Adipocyte (in vitro differentiated cells): ENCODE measurements around the gene SLC35G2.

ENCODE experiments used
- DNase-seq: peaks from one replicate; pipeline ENCODE4 v3.0.0-alpha.2; 2015; ENCODE audit warnings: low read depth
- H3K27me3 ChIP-seq: replicated peaks from 2 replicates; pipeline ENCODE4 v1.7.0; 2013; ENCODE audit warnings: mild to moderate bottlenecking, low read length, moderate library complexity; ENCODE audit not compliant: control insufficient read depth, insufficient read depth
- H3K36me3 ChIP-seq: 2 replicates; pipeline ENCODE4 v1.7.0; 2013; ENCODE audit warnings: low read length, mild to moderate bottlenecking, moderate library complexity; ENCODE audit not compliant: control insufficient read depth, insufficient read depth, severe bottlenecking
- H3K4me1 ChIP-seq: 2 replicates; pipeline ENCODE4 v1.7.0; 2013; ENCODE audit warnings: mild to moderate bottlenecking, low read length, moderate library complexity; ENCODE audit not compliant: control insufficient read depth, insufficient read depth
- H3K4me3 ChIP-seq: 2 replicates; pipeline ENCODE4 v1.7.0; 2013; ENCODE audit warnings: mild to moderate bottlenecking, low read length, moderate library complexity
- H3K9ac ChIP-seq: 2 replicates; pipeline ENCODE4 v1.7.0; 2013; ENCODE audit warnings: mild to moderate bottlenecking, low read length, moderate library complexity
- H3K9me3 ChIP-seq: 2 replicates; pipeline ENCODE4 v1.7.0; 2013; ENCODE audit warnings: mild to moderate bottlenecking, low read length, moderate library complexity; ENCODE audit not compliant: control insufficient read depth

Gene SLC35G2

DNA sequence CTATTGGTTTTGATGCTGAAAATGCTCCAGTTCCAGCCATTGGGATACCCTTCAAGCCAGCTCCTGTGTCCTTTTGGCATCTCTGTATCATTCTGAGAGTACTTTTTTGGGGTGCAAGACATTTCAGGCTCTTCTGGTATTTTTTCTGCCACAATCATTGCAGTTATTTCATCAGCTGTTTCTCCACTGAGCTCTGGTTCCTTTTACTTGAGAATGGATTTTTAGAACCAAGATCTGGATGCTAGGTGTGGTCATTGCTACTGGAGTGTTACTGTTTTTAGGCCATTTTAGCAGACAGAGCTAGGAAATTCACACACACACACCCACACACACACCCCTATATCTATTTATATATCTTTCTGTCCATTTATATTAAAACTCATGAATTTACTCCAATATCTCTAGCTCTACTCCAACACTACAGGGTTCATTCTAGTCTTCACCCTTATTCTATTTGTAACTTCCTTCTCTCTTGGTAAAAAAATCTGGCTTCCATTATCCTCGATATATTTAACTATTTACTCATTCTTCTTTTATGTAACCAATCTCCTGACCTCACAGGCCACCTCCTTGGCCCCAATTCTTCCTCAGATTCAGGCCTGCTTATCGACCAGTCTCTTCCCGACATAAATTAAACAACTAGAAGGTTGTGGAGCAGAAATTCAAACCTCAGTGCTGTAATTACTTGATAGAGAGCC lies 17.0 kb downstream of the SLC35G2 start:
- no peaks in the 10 kb centered on the region for H3K9me3 ChIP-seq
- H3K4me1 ChIP-seq = peaks cover 31% of the 10 kb centered on the region
- H3K27me3 ChIP-seq = no peaks in the 10 kb centered on the region
- H3K4me3 ChIP-seq = peak overlapping the region; percentile 16
- H3K9ac ChIP-seq = peak overlapping the region; percentile 34
- DNase-seq = peak; percentile 50
- peaks cover 3% of the 10 kb centered on the region for H3K36me3 ChIP-seq

DNA sequence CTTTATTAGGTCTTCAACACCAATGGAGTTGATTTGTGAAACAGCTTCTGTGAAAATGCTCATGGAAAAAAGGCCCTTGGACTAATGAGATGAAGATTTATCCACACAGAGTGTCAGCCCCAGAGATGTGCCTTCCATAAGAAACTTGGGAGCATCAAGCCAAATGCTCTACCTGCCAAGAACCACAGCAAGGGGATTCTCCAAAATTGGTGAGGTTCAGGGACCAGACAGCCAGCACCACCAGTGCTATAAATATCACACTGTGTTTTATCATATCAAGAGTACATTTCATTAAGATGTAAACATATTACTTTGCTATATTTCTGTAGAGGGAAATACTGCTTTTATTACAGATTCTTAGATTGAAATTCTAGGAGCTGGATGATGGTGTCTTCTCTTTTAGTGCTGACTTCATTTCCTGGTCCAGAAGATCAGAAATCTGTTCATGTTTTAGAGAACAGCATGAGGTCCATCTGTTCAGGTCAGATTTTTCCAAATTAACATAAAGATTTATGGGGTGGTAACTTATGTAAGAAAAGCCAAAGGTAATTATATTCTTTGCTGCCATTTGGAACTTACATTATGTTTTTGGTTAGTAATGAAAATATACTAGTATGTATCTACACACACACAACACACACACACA lies 17.7 kb downstream of the SLC35G2 start:
- no peak overlapping the region for H3K4me3 ChIP-seq
- no peaks in the 10 kb centered on the region for H3K27me3 ChIP-seq
- DNase-seq = no peak
- no peak overlapping the region for H3K9ac ChIP-seq
- peaks cover 31% of the 10 kb centered on the region for H3K4me1 ChIP-seq
- H3K9me3 ChIP-seq = no peaks in the 10 kb centered on the region
- peaks cover 3% of the 10 kb centered on the region for H3K36me3 ChIP-seq

DNA sequence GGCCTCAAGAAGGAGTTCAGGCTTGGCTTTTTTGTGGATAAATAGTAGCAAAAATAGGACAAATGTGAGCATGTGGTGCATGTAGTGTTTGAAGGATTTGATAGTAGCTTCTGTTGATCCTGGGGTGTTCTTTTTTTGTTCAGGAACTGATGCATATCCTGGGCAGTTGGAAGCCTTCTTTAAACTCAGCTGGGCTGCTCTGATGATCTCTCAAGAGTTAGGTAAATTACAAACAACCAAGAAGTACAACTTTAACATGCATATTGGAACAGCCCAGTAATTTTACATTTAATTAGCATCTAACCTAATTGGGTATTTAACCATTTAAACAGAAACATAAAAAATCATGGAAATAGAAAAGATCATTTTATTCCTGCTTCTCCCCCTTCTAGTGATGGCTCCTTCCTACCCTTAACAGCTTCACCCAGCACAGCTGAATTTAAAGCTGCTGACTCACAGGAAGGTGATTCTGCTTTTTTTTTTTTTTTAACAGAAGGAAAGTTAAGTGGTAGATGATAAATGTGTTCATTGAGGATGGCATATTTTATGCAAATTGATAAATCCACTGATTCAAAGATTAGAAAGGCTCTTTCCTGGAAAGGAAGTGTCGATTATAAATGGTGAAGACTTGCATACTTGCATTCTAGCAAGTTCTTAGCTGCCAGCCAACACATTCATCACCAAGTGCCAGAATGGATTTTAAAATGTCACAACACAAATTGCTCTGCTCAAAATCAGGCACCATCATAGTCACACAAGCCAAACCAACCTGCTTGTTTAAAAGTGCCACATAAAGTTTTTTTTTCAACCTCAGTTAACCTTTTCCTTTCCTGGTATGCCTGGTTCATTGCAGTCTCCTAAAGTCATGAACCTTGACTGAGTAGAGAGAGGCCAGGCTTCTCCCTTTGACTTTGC lies 20.0 kb downstream of the SLC35G2 start:
- H3K9me3 ChIP-seq = no peaks in the 10 kb centered on the region
- H3K4me3 ChIP-seq = no peak overlapping the region
- H3K36me3 ChIP-seq = peaks cover 3% of the 10 kb centered on the region
- H3K9ac ChIP-seq = no peak overlapping the region
- peak; percentile 33 for DNase-seq
- H3K27me3 ChIP-seq = no peaks in the 10 kb centered on the region
- peaks cover 31% of the 10 kb centered on the region for H3K4me1 ChIP-seq

DNA sequence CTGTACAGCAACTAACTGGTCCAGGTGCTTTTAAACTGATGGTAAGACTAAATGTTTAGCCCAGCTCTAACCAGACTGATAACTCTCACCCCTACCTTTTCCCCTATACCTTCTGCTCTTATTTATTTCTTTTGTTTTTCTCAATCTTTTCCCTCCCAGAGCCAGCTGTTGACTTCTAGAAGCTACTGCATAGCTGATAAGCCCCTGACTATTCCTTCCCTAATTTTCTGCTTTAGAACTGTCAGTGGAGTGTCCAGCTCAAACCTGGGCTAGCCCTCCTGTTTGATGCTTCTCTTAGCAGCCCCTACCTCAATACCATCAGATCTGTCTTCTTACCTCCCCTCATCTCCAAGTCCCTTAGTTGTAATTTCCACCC lies 20.6 kb downstream of the SLC35G2 start:
- Histone ChIP-seq H3K4me1 (peaks cover 31% of the 10 kb centered on the region), H3K27me3 (no peaks in the 10 kb centered on the region), H3K36me3 (peaks cover 3% of the 10 kb centered on the region), H3K9me3 (no peaks in the 10 kb centered on the region), H3K9ac (no peak overlapping the region), H3K4me3 (no peak overlapping the region)
- no peak for DNase-seq

DNA sequence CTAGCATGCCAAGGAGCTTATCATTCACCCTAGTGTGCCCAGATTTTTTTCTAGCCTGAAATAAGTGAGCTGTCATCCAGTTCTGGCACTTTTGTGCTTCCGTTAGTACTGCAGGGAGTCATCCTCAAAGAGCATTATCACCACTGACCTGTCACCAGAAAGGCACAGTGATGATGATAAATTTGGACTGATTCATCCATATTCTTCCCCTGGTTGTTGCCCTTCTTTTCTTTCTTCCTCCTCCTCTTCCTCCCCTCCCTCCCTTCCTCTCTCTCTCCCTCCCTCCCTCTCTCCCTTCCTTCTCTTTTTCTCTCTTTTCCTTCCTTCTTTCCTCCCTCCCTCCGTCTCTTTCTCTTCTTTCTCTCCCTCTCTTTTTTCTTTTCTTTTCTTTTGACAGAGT lies 21.3 kb downstream of the SLC35G2 start:
- DNase-seq = no peak
- Histone ChIP-seq H3K4me3 (no peak overlapping the region), H3K9ac (no peak overlapping the region), H3K4me1 (peaks cover 26% of the 10 kb centered on the region), H3K27me3 (no peaks in the 10 kb centered on the region), H3K36me3 (peaks cover 8% of the 10 kb centered on the region), H3K9me3 (no peaks in the 10 kb centered on the region)

DNA sequence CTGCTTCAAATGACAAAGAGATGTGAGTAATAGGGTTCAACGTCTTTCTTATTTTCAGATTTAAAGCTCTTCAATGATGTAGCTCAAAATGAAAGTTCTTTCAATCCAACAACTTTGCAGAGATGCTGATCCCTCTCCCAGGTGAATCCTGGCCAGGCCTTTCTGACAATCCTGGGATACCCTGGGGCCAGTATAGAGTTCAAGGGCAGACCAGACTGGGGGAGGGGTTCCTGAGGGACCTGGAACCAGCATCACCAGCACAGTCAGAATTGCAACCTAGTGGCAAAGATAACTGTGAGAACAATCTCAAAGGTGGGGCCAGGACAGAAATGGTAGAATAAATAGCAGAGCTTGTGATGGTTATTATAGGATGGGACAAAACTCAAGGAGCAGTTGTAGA lies 23.4 kb downstream of the SLC35G2 start:
- no peak for DNase-seq
- Histone ChIP-seq H3K36me3 (peaks cover 8% of the 10 kb centered on the region), H3K4me1 (peaks cover 11% of the 10 kb centered on the region), H3K9me3 (no peaks in the 10 kb centered on the region), H3K9ac (no peak overlapping the region), H3K27me3 (no peaks in the 10 kb centered on the region), H3K4me3 (no peak overlapping the region)

DNA sequence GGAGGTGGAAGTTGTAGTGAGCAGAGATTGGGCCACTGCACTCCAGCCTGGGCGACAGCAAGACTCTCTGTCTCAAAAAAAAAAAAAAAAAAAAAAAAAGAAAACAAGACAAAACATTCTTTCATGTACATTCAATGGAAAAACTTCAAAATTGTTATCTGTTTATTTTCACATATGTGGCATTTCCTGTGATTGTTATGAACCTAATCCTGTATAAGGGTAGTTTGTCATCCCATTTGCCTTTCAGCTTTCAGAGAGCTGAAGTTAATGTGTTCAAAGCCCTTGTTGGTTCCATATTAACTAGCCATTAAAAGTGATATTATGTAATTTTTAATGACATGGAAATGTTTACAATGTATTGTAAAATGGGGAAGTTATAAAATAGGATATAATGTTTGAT lies 25.8 kb downstream of the SLC35G2 start:
- Histone ChIP-seq H3K36me3 (peaks cover 5% of the 10 kb centered on the region), H3K4me1 (no peaks in the 10 kb centered on the region), H3K27me3 (no peaks in the 10 kb centered on the region), H3K9me3 (no peaks in the 10 kb centered on the region), H3K4me3 (no peak overlapping the region), H3K9ac (no peak overlapping the region)
- no peak for DNase-seq

DNA sequence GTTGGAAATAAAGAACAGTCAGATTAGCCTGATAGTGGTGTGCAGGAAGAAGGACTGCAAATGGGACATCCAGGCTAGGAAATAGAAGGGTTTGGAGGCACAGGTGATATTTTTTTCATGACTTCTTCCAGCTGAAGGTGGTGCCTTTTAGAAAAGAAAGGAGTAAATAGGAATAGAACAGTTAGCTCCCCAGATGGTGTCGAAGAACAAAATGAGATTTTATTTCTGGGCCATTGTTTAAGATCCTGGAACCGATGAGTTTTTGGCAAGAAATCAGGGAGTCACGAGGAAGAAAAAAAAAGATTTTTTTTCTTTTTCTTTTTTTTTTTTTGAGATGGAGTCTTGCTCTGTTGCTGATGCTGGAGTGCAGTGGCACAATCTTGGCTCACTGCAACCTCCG lies 33.3 kb downstream of the SLC35G2 start:
- H3K4me1 ChIP-seq = peaks cover 18% of the 10 kb centered on the region
- peak overlapping the region; percentile 7 for H3K9ac ChIP-seq
- no peaks in the 10 kb centered on the region for H3K27me3 ChIP-seq
- H3K4me3 ChIP-seq = no peak overlapping the region
- H3K9me3 ChIP-seq = no peaks in the 10 kb centered on the region
- no peak for DNase-seq
- peaks cover 10% of the 10 kb centered on the region for H3K36me3 ChIP-seq

DNA sequence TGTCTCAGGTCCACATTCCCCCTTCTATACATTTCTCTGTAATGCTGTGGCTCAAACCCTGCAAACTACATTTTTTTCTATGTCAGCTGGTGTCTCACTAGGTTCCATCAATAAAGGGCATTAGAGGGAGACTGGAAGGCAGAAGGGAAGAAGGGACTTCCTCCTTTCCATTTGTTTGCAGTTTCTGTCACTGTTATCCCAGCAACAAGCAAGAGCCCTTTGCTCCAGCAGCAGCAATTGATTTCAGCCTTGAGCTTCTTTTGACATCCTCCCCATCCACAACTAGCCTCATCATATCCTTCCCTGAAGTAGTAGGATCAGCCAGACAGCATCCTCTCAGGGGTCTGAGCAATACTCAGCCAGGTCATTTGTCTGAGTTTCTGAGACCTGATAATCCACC lies 37.7 kb downstream of the SLC35G2 start:
- no peak for DNase-seq
- Histone ChIP-seq H3K4me1 (peaks cover 15% of the 10 kb centered on the region), H3K9ac (no peak overlapping the region), H3K4me3 (no peak overlapping the region), H3K27me3 (no peaks in the 10 kb centered on the region), H3K36me3 (peaks cover 10% of the 10 kb centered on the region), H3K9me3 (no peaks in the 10 kb centered on the region)

DNA sequence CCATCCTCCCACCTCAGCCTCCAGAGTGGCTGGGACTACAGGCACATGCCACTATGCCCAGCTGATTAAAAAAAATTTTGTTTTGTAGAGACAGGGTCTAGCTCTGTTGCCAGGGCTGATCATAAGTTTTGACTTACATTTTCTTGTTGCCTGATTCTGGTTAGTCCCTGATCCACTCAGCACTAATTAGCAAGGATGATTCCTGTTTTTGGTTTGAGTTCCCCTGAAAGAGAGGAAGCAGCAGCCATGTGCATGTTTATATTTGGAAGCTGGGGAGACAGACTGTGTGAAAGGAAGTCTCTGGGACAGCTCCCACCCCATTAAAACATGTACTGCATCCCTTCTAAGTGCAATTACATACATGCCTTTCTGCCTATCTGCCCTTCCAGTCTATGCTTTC lies 39.5 kb downstream of the SLC35G2 start:
- DNase-seq = no peak
- no peaks in the 10 kb centered on the region for H3K27me3 ChIP-seq
- peaks cover 12% of the 10 kb centered on the region for H3K4me1 ChIP-seq
- no peaks in the 10 kb centered on the region for H3K9me3 ChIP-seq
- peaks cover 10% of the 10 kb centered on the region for H3K36me3 ChIP-seq
- no peak overlapping the region for H3K9ac ChIP-seq
- H3K4me3 ChIP-seq = no peak overlapping the region

DNA sequence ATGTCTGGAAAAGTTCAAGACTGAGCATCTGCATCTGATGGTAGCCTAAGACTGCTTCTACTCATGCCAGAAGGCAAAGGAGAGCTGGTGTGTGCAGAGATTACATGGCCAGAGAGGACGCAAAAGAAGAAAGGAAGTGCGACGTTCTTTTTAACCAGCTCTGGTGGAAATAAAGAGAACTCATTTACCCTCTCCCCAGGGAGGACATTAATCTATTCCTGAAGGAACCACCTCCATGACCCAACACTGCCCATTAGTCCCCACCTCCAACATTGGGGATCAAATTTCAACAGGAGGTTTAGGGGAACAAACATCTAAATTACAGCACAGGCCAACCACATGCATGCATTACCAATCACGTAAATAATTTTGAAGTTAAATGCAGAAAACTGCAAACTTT lies 41.6 kb downstream of the SLC35G2 start:
- Histone ChIP-seq H3K36me3 (no peaks in the 10 kb centered on the region), H3K27me3 (no peaks in the 10 kb centered on the region), H3K9ac (peak overlapping the region; percentile 52), H3K4me1 (peaks cover 16% of the 10 kb centered on the region), H3K9me3 (no peaks in the 10 kb centered on the region), H3K4me3 (peak overlapping the region; percentile 90)
- peak; percentile 44 for DNase-seq
